H1 (cell line): ENCODE data around the gene SPRN. TPM values are rescaled to one million over a fixed set of nuclear protein-coding genes. Genes with fewer than 3 reads are reported as not detected.

Experiments
- CTCF ChIA-PET: fragments of 300-600 bp; sonication (Branson Sonifier 250); formaldehyde crosslinking; loops from one replicate; lab custom pipeline; 2021; ENCODE audit not compliant: partially characterized antibody; lab: Charles Lee
- POLR2A ChIA-PET: fragments of 300-600 bp; sonication (Branson Sonifier 250); formaldehyde crosslinking; loops from one replicate; lab custom pipeline; 2021; ENCODE audit warnings: inconsistent platforms; ENCODE audit not compliant: partially characterized antibody; lab: Charles Lee
- DNase-seq, 2 experiments: peaks; one replicate each; pipeline versions ENCODE4 v3.0.0 to v3.0.0-alpha.2; 2010 to 2022; ENCODE audit warnings: low spot score in 2 of 2, low read depth in 1 of 2, mixed read lengths in 1 of 2
- FAIRE-seq: peaks from 2 replicates; lab custom pipeline; 2011; peaks lifted over from hg19 to GRCh38; lab: Jason Lieb, UNC
- H2AFZ ChIP-seq: 2 replicates; pipeline ENCODE4 v1.8.1; 2012; ENCODE audit warnings: low read length, inconsistent platforms
- H2AK5ac ChIP-seq: 2 replicates; pipeline ENCODE4 v1.6.1; 2013; ENCODE audit warnings: low read depth, low read length
- H2BK120ac ChIP-seq: replicated peaks from 2 replicates; pipeline ENCODE3; 2013; ENCODE audit warnings: low read depth, low read length, inconsistent platforms
- H2BK12ac ChIP-seq: 2 replicates; pipeline ENCODE4 v1.6.1; 2013; ENCODE audit warnings: low read depth, low read length
- H2BK15ac ChIP-seq: 2 replicates; pipeline ENCODE4 v1.6.1; 2013; ENCODE audit warnings: low read length
- H2BK20ac ChIP-seq: 2 replicates; pipeline ENCODE4 v1.6.1; 2013; ENCODE audit warnings: low read length
- H2BK5ac ChIP-seq: 2 replicates; pipeline ENCODE4 v1.6.1; 2013; ENCODE audit warnings: low read depth, low read length
- H3K14ac ChIP-seq: 2 replicates; pipeline ENCODE4 v1.6.1; 2013; ENCODE audit warnings: inconsistent platforms; ENCODE audit not compliant: insufficient read length
- H3K18ac ChIP-seq: 2 replicates; pipeline ENCODE4 v1.6.1; 2013; ENCODE audit warnings: low read length; ENCODE audit errors: extremely low read depth
- H3K23ac ChIP-seq: 2 replicates; pipeline ENCODE4 v1.6.1; 2013; ENCODE audit warnings: inconsistent platforms; ENCODE audit not compliant: insufficient read length
- H3K23me2 ChIP-seq: 2 replicates; pipeline ENCODE4 v1.6.1; 2013; ENCODE audit warnings: low read depth, low read length
- H3K27ac ChIP-seq: 2 replicates; pipeline ENCODE4 v1.6.1; 2011; ENCODE audit warnings: low read depth, low read length, inconsistent platforms
- H3K27me3 ChIP-seq, 4 experiments: replicated peaks in 1 of 4; 1 replicate in 1 of 4; 2 replicates in 3 of 4; pipeline versions ENCODE4 v1.6.1 to v1.8.1; 2011 to 2013; ENCODE audit warnings: low read length in 3 of 4, mild to moderate bottlenecking in 3 of 4, inconsistent platforms in 2 of 4, mixed read lengths in 2 of 4, moderate library complexity in 1 of 4; ENCODE audit not compliant: control insufficient read depth in 3 of 4, insufficient read depth in 3 of 4; ENCODE audit errors: extremely low read depth in 1 of 4
- H3K36me3 ChIP-seq, 4 experiments: 2 replicates each; pipeline versions ENCODE4 v1.6.1 to v1.8.1; 2011 to 2013; ENCODE audit warnings: mild to moderate bottlenecking in 4 of 4, low read length in 3 of 4, moderate library complexity in 2 of 4, control low read depth in 1 of 4, inconsistent platforms in 1 of 4; ENCODE audit not compliant: insufficient read depth in 4 of 4, control insufficient read depth in 2 of 4
- H3K4ac ChIP-seq: replicated peaks from 2 replicates; pipeline ENCODE3; 2013; ENCODE audit warnings: low read length, low read depth, mixed read lengths, inconsistent platforms; ENCODE audit not compliant: insufficient read length
- H3K4me1 ChIP-seq, 4 experiments: replicated peaks in 1 of 4; 1 replicate in 1 of 4; 2 replicates in 3 of 4; pipeline versions ENCODE4 v1.6.1 to v1.8.1; 2011 to 2013; ENCODE audit warnings: low read length in 3 of 4, inconsistent platforms in 2 of 4, mixed read lengths in 1 of 4; ENCODE audit not compliant: insufficient read depth in 4 of 4, control insufficient read depth in 3 of 4
- H3K4me2 ChIP-seq, 2 experiments: 2 replicates each; pipeline versions ENCODE4 v1.6.1 to v1.8.1; 2011 to 2013; ENCODE audit warnings: low read depth in 2 of 2, low read length in 2 of 2, control low read depth in 1 of 2, inconsistent platforms in 1 of 2, mild to moderate bottlenecking in 1 of 2; ENCODE audit not compliant: insufficient read depth in 1 of 2
- H3K4me3 ChIP-seq, 4 experiments: fragments of 200-600, 300-600 bp in 1 of 4; sonication (generic), shearing (Covaris generic), sonication (Bioruptor Twin) in 1 of 4; 2 replicates each; pipeline versions ENCODE4 v1.5.1 to v1.8.1; 2011 to 2016; ENCODE audit warnings: low read length in 4 of 4, low read depth in 3 of 4, control low read depth in 2 of 4, inconsistent platforms in 2 of 4, mild to moderate bottlenecking in 2 of 4, mixed read lengths in 1 of 4, moderate library complexity in 1 of 4; ENCODE audit not compliant: insufficient read depth in 2 of 4; ENCODE audit errors: extremely low read depth in 1 of 4
- H3K56ac ChIP-seq: replicated peaks from 2 replicates; pipeline ENCODE3; 2013; ENCODE audit warnings: low read depth, mild to moderate bottlenecking, mixed read lengths, low read length, inconsistent platforms; ENCODE audit not compliant: insufficient read length
- H3K79me1 ChIP-seq: 2 replicates; pipeline ENCODE4 v1.6.1; 2013; ENCODE audit warnings: low read depth, low read length, control low read depth
- H3K79me2 ChIP-seq, 2 experiments: 2 replicates each; pipeline versions ENCODE4 v1.6.1 to v1.8.1; 2012 to 2013; ENCODE audit warnings: low read length in 2 of 2, mild to moderate bottlenecking in 2 of 2, inconsistent platforms in 1 of 2; ENCODE audit not compliant: insufficient read depth in 2 of 2, control insufficient read depth in 1 of 2
- H3K9ac ChIP-seq, 4 experiments: replicated peaks in 1 of 4; 1 replicate in 1 of 4; 2 replicates in 3 of 4; pipeline versions ENCODE4 v1.6.1 to v1.8.1; 2011 to 2013; ENCODE audit warnings: low read depth in 3 of 4, low read length in 3 of 4, control low read depth in 2 of 4, mild to moderate bottlenecking in 2 of 4, moderate library complexity in 2 of 4, inconsistent platforms in 1 of 4; ENCODE audit errors: extremely low read depth in 1 of 4
- H3K9me3 ChIP-seq, 2 experiments: 2 replicates each; pipeline versions ENCODE4 v1.6.1 to v1.8.1; 2012 to 2013; ENCODE audit warnings: mild to moderate bottlenecking in 2 of 2, moderate library complexity in 2 of 2, control low read depth in 1 of 2, inconsistent platforms in 1 of 2, low read depth in 1 of 2, low read length in 1 of 2, mixed read lengths in 1 of 2; ENCODE audit not compliant: insufficient read depth in 2 of 2
- H4K20me1 ChIP-seq, 2 experiments: replicated peaks in 1 of 2; 2 replicates each; pipeline versions ENCODE3 to v1.8.1; 2011 to 2013; ENCODE audit warnings: inconsistent platforms in 2 of 2, low read length in 2 of 2, mild to moderate bottlenecking in 1 of 2; ENCODE audit not compliant: insufficient read depth in 2 of 2, control insufficient read depth in 1 of 2
- H4K5ac ChIP-seq: 2 replicates; pipeline ENCODE4 v1.6.1; 2013; ENCODE audit warnings: low read length, low read depth, mixed read lengths, inconsistent platforms; ENCODE audit not compliant: insufficient read length
- H4K8ac ChIP-seq: 2 replicates; pipeline ENCODE4 v1.8.0; 2013; ENCODE audit warnings: mild to moderate bottlenecking, moderate library complexity, low read length, inconsistent platforms; ENCODE audit not compliant: insufficient read depth; ENCODE audit errors: extremely low read depth
- H4K91ac ChIP-seq: replicated peaks from 2 replicates; pipeline ENCODE3; 2013; ENCODE audit warnings: low read length, mixed read lengths, inconsistent platforms; ENCODE audit not compliant: insufficient read length
- ASH2L ChIP-seq: fragments of 200-600, 300-600 bp; sonication (generic); IDR thresholded peaks from one replicate; pipeline ENCODE4 v1.7.1; 2017; ENCODE audit warnings: low read length
- CTBP2 ChIP-seq: IDR thresholded peaks from 2 replicates; pipeline ENCODE4 v1.7.0; 2011; ENCODE audit warnings: borderline replicate concordance, mild to moderate bottlenecking, moderate library complexity, mixed read lengths, low read length; ENCODE audit not compliant: insufficient read depth, insufficient read length
- EGR1 ChIP-seq: IDR thresholded peaks from 2 replicates; pipeline ENCODE4 v1.6.1; 2011; ENCODE audit warnings: low read depth, low read length, borderline replicate concordance
- EP300 ChIP-seq, 2 experiments: IDR thresholded peaks; 1 replicate in 1 of 2; 2 replicates in 1 of 2; pipeline ENCODE4 v1.6.1; 2011 to 2012; ENCODE audit warnings: low read depth in 2 of 2, low read length in 2 of 2, mild to moderate bottlenecking in 2 of 2, borderline replicate concordance in 1 of 2, inconsistent platforms in 1 of 2, moderate library complexity in 1 of 2
- FOSL1 ChIP-seq: IDR thresholded peaks from 2 replicates; pipeline ENCODE4 v1.6.1; 2011; ENCODE audit warnings: mild to moderate bottlenecking, low read depth, low read length, moderate library complexity; ENCODE audit not compliant: insufficient read depth
- GABPA ChIP-seq: IDR thresholded peaks from 2 replicates; pipeline ENCODE4 v1.6.1; 2011; ENCODE audit warnings: mild to moderate bottlenecking, low read length, moderate library complexity, borderline replicate concordance; ENCODE audit not compliant: insufficient read depth
- HDAC2 ChIP-seq, 2 experiments: fragments of 300-600 bp in 1 of 2; sonication (generic) in 1 of 2; IDR thresholded peaks; 2 replicates each; pipeline ENCODE4 v1.6.1; 2011 to 2012; ENCODE audit warnings: low read depth in 2 of 2, low read length in 2 of 2, mild to moderate bottlenecking in 2 of 2, moderate library complexity in 2 of 2, borderline replicate concordance in 1 of 2, inconsistent platforms in 1 of 2
- KDM1A ChIP-seq: fragments of 200-600, 300-600 bp; sonication (generic); IDR thresholded peaks from 2 replicates; pipeline ENCODE4 v1.7.1; 2016; ENCODE audit warnings: mild to moderate bottlenecking, low read length, borderline replicate concordance
- RAD21 ChIP-seq, 2 experiments: IDR thresholded peaks in 1 of 2; conservative IDR thresholded peaks in 1 of 2; 2 replicates each; pipeline ENCODE4 v1.6.1; 2011; ENCODE audit warnings: low read depth in 2 of 2, low read length in 2 of 2, improper control_type of control experiment in 1 of 2, inconsistent platforms in 1 of 2, mild to moderate bottlenecking in 1 of 2, moderate library complexity in 1 of 2
- RBBP5 ChIP-seq: IDR thresholded peaks from 2 replicates; pipeline ENCODE4 v1.7.1; 2012; ENCODE audit warnings: low read depth, mild to moderate bottlenecking, inconsistent platforms, low read length, moderate library complexity, borderline replicate concordance
- SIX5 ChIP-seq: IDR thresholded peaks from 2 replicates; pipeline ENCODE4 v1.6.1; 2011; ENCODE audit warnings: mild to moderate bottlenecking, low read depth, low read length
- USF2 ChIP-seq: IDR thresholded peaks from 2 replicates; pipeline ENCODE4 v1.6.1; 2011; ENCODE audit warnings: low read length, improper control_type of control experiment
- WGBS, 2 experiments: shearing (Covaris generic) in 1 of 2; methylation state at CpG; one replicate each; pipeline versions ENCODE4 v1.1.6 to v1.1.7; 2013 to 2015; ENCODE audit warnings: low lambda C conversion rate in 2 of 2, mixed read lengths in 2 of 2, inconsistent platforms in 1 of 2, low coverage in 1 of 2, missing lambda C conversion rate in 1 of 2; ENCODE audit not compliant: insufficient replicate concordance in 2 of 2, insufficient coverage in 1 of 2, insufficient read length in 1 of 2; ENCODE audit errors: extremely low coverage in 1 of 2, missing lambda C conversion rate in 1 of 2; 5-methylcytosine and 5-hydroxymethylcytosine counted together
- polyA plus RNA-seq, 7 experiments: library from polyadenylated mRNA; depleted of rRNA in 3 of 7; stranded (reverse) in 5 of 7; unstranded in 2 of 7; fragments of >200 nt in 5 of 7; fragments of 200-250 nt in 2 of 7; gene quantifications; 1 replicate in 5 of 7; 2 replicates in 1 of 7; 4 replicates in 1 of 7; pipeline versions ENCODE4 v1.2.1 to v1.2.3, GENCODE V29; 2011 to 2013; ENCODE audit warnings: missing spikeins in 2 of 7, mixed read lengths in 2 of 7
- total RNA-seq: library from RNA; stranded (reverse); fragmentation: NEBNext Ultra II Directional; extraction: Animal tissue kit (Norgen Biotek cat#: 25700); gene quantifications from 2 replicates; pipeline ENCODE4 v1.2.1, GENCODE V29; 2021

SPRN gene
- total and polyA plus RNA-seq, 2 of the 8 experiments (the other 6 are each of a cell fraction or from before 2014, with no cell fraction given), result 0.23 to 0.24 TPM

- no peak overlapping the region for H2BK20ac ChIP-seq
- no peaks in the 10 kb centered on the region for H3K27me3 ChIP-seq
- H3K9ac ChIP-seq, result no peak overlapping the region
- H3K23me2 ChIP-seq, result no peaks in the 10 kb centered on the region
- peaks cover 62 to 75% of the 10 kb centered on the region in 2 experiments for H3K9me3 ChIP-seq
- no peak overlapping the region for H2BK120ac ChIP-seq
- H2BK12ac ChIP-seq, result no peak overlapping the region
- no peak overlapping the region for H3K4me3 ChIP-seq
- no peak overlapping the region for H3K18ac ChIP-seq
- H3K4ac ChIP-seq, result no peak overlapping the region
- ChIA-PET CTCF (interaction anchor here (1.7 kb wide), 1 partner anchor 135 kb away, joined by 4 read pairs; no protein-coding TSS in a partner anchor), POLR2A (no interaction called here)
- H2AFZ ChIP-seq, result no peak overlapping the region
- no peaks in the 10 kb centered on the region for H3K4me1 ChIP-seq
- H4K5ac ChIP-seq, result no peak overlapping the region
- no peak overlapping the region for H2AK5ac ChIP-seq
- FAIRE-seq, result no peak
- no peaks in the 10 kb centered on the region for H3K79me1 ChIP-seq
- no peak overlapping the region for H2BK5ac ChIP-seq
- no peaks in the 10 kb centered on the region for H3K79me2 ChIP-seq
- no peak overlapping the region for H4K91ac ChIP-seq
- H3K14ac ChIP-seq, result no peak overlapping the region
- H4K20me1 ChIP-seq, result no peaks in the 10 kb centered on the region
- 74% methylated on average over 9 of the region's 12 CpGs; no CpG with 5 or more reads in 1 of the 2 experiments for WGBS, 2 experiments
- no peak overlapping the region for H2BK15ac ChIP-seq
- H3K4me2 ChIP-seq, result no peak overlapping the region
- H3K27ac ChIP-seq, result no peak overlapping the region
- no peak overlapping the region for H4K8ac ChIP-seq
- H3K23ac ChIP-seq, result no peak overlapping the region
- H3K56ac ChIP-seq, result no peak overlapping the region
- no peaks in the 10 kb centered on the region for H3K36me3 ChIP-seq
- DNase-seq, result no peak
- no peak for TF ChIP-seq KDM1A
- TF ChIP-seq ASH2L, result no peak
- TF ChIP-seq RAD21 (IDR thresholded peaks at IDR 0.05 in 1 of 2, conservative IDR thresholded peaks at IDR 0.05 in 1 of 2; ENCODE audit: low read depth in 2 of 2, low read length in 2 of 2), result no peak
- TF ChIP-seq FOSL1, result no peak
- TF ChIP-seq HDAC2 (IDR thresholded peaks at IDR 0.05; ENCODE audit: borderline replicate concordance in 1 of 2, low read depth in 2 of 2, low read length in 2 of 2), result no peak
- no peak for TF ChIP-seq GABPA
- no peak for TF ChIP-seq CTBP2
- no peak for TF ChIP-seq RBBP5
- no peak for TF ChIP-seq USF2
- TF ChIP-seq SIX5, result no peak
- TF ChIP-seq EGR1, result no peak
- no peak for TF ChIP-seq EP300 (IDR thresholded peaks at IDR 0.05; ENCODE audit: borderline replicate concordance in 1 of 2, low read depth in 2 of 2, low read length in 2 of 2)
Measured at GRCh38 chr10:133464582-133465031, 40.2 kb upstream of the SPRN start.
